Measurements from ENCODE around the gene DPF3. TPM values are rescaled to one million over a fixed set of nuclear protein-coding genes. Genes with fewer than 3 reads are reported as not detected.

DPF3 gene
- total and polyA plus RNA-seq, 2 experiments from 2014 or later, result 6.8 to 7.9 TPM

- no peak overlapping the region for H3K4me2 ChIP-seq (ENCODE audit: unreplicated experiment)
- DNase-seq, result peak; percentile 58
- no peaks in the 10 kb centered on the region for H3K36me3 ChIP-seq (ENCODE audit: low read depth)
- no peaks in the 10 kb centered on the region for H3K27me3 ChIP-seq (replicated peaks; ENCODE audit: insufficient read depth)
- no peak overlapping the region for H3K27ac ChIP-seq
- peaks cover 9% of the 10 kb centered on the region for H3K4me1 ChIP-seq (ENCODE audit: insufficient read depth)
- no peaks in the 10 kb centered on the region for H3F3A ChIP-seq (ENCODE audit: insufficient read depth)
- in situ Hi-C loops (cut with MboI), result no loop called here
- H4K20me1 ChIP-seq (ENCODE audit: insufficient read depth), result no peaks in the 10 kb centered on the region
- H3K79me2 ChIP-seq (ENCODE audit: insufficient read depth), result peaks cover 77% of the 10 kb centered on the region
- H3K9me3 ChIP-seq (ENCODE audit: low read depth), result no peaks in the 10 kb centered on the region
- H2AFZ ChIP-seq, result no peak overlapping the region
- WGBS, 2 experiments (ENCODE audit: low coverage in 1 of 2, low lambda C conversion rate in 2 of 2, missing lambda C conversion rate in 2 of 2), result 47 to 55% methylated on average over 3 of the region's 3 CpGs
- no peak for TF ChIP-seq EZH2phosphoT487 (IDR thresholded peaks at IDR 0.05; ENCODE audit: insufficient read depth, low read depth)
- no peak for TF ChIP-seq EZH2 (IDR thresholded peaks at IDR 0.05; ENCODE audit: insufficient read depth, poor library complexity, severe bottlenecking)
- no peak overlapping the region for H3K9ac ChIP-seq
- no peak overlapping the region for H3K4me3 ChIP-seq
- H3K9me2 ChIP-seq (ENCODE audit: insufficient read depth), result no peaks in the 10 kb centered on the region
Observed at GRCh38 chr14:72844524-72844923, 49.4 kb downstream of the DPF3 start.

- no peaks in the 10 kb centered on the region for H3K9me3 ChIP-seq (ENCODE audit: low read depth)
- peaks cover 78% of the 10 kb centered on the region for H3K79me2 ChIP-seq (ENCODE audit: insufficient read depth)
- in situ Hi-C loops (cut with MboI), result no loop called here
Observed at GRCh38 chr14:72839753-72840607, 53.9 kb downstream of the DPF3 start.

GRCh38 chr14:72839351-72839750, 54.5 kb downstream of the DPF3 start:
- no peaks in the 10 kb centered on the region for H3K36me3 ChIP-seq (ENCODE audit: low read depth)
- no peak overlapping the region for H2AFZ ChIP-seq
- TF ChIP-seq EZH2phosphoT487 (IDR thresholded peaks at IDR 0.05; ENCODE audit: insufficient read depth, low read depth) (no peak), EZH2 (IDR thresholded peaks at IDR 0.05; ENCODE audit: insufficient read depth, poor library complexity, severe bottlenecking) (no peak)
- WGBS, 2 experiments (ENCODE audit: low coverage in 1 of 2, low lambda C conversion rate in 2 of 2, missing lambda C conversion rate in 2 of 2), result 84 to 85% methylated on average over 12 of the region's 12 CpGs
- H3K4me3 ChIP-seq, result no peak overlapping the region
- H3F3A ChIP-seq (ENCODE audit: insufficient read depth), result no peaks in the 10 kb centered on the region
- no peaks in the 10 kb centered on the region for H4K20me1 ChIP-seq (ENCODE audit: insufficient read depth)
- DNase-seq, result no peak
- H3K9me3 ChIP-seq (ENCODE audit: low read depth), result no peaks in the 10 kb centered on the region
- H3K27me3 ChIP-seq (replicated peaks; ENCODE audit: insufficient read depth), result no peaks in the 10 kb centered on the region
- H3K79me2 ChIP-seq (ENCODE audit: insufficient read depth), result peaks cover 72% of the 10 kb centered on the region
- H3K27ac ChIP-seq, result no peak overlapping the region
- no peaks in the 10 kb centered on the region for H3K9me2 ChIP-seq (ENCODE audit: insufficient read depth)
- H3K4me2 ChIP-seq (ENCODE audit: unreplicated experiment), result no peak overlapping the region
- in situ Hi-C loops (cut with MboI), result no loop called here
- H3K4me1 ChIP-seq (ENCODE audit: insufficient read depth), result peaks cover 2% of the 10 kb centered on the region; the same call in 1 of the 2 replicates
- no peak overlapping the region for H3K9ac ChIP-seq

More at GRCh38 chr14:72839753-72840607, 53.9 kb downstream of the DPF3 start:
- Histone ChIP-seq H3K4me2 (ENCODE audit: unreplicated experiment) (no peak overlapping the region), H3K27ac (no peak overlapping the region), H3K9me2 (ENCODE audit: insufficient read depth) (no peaks in the 10 kb centered on the region), H2AFZ (no peak overlapping the region), H3K4me3 (no peak overlapping the region), H4K20me1 (ENCODE audit: insufficient read depth) (no peaks in the 10 kb centered on the region), H3K27me3 (replicated peaks; ENCODE audit: insufficient read depth) (no peaks in the 10 kb centered on the region), H3K9ac (no peak overlapping the region), H3K36me3 (ENCODE audit: low read depth) (no peaks in the 10 kb centered on the region), H3F3A (ENCODE audit: insufficient read depth) (no peaks in the 10 kb centered on the region), H3K4me1 (ENCODE audit: insufficient read depth) (peaks cover 8% of the 10 kb centered on the region)
- 70 to 74% methylated on average over 12 of the region's 12 CpGs for WGBS, 2 experiments (ENCODE audit: low coverage in 1 of 2, low lambda C conversion rate in 2 of 2, missing lambda C conversion rate in 2 of 2)
- DNase-seq, result no peak
- TF ChIP-seq EZH2phosphoT487 (IDR thresholded peaks at IDR 0.05; ENCODE audit: insufficient read depth, low read depth), result no peak

- Histone ChIP-seq H4K20me1 (ENCODE audit: insufficient read depth) (no peaks in the 10 kb centered on the region), H3K27me3 (replicated peaks; ENCODE audit: insufficient read depth) (no peaks in the 10 kb centered on the region), H3K4me1 (ENCODE audit: insufficient read depth) (no peaks in the 10 kb centered on the region), H3F3A (ENCODE audit: insufficient read depth) (no peaks in the 10 kb centered on the region), H3K9me2 (ENCODE audit: insufficient read depth) (no peaks in the 10 kb centered on the region), H3K4me3 (no peak overlapping the region), H3K27ac (no peak overlapping the region), H3K79me2 (ENCODE audit: insufficient read depth) (peaks cover 66% of the 10 kb centered on the region), H3K9me3 (ENCODE audit: low read depth) (no peaks in the 10 kb centered on the region), H3K4me2 (ENCODE audit: unreplicated experiment) (no peak overlapping the region), H3K9ac (no peak overlapping the region), H3K36me3 (ENCODE audit: low read depth) (no peaks in the 10 kb centered on the region), H2AFZ (no peak overlapping the region)
- 74 to 78% methylated on average over 4 of the region's 4 CpGs for WGBS, 2 experiments (ENCODE audit: low coverage in 1 of 2, low lambda C conversion rate in 2 of 2, missing lambda C conversion rate in 2 of 2)
- in situ Hi-C loops (cut with MboI), result no loop called here
- no peak for DNase-seq
- TF ChIP-seq EZH2 (IDR thresholded peaks at IDR 0.05; ENCODE audit: insufficient read depth, poor library complexity, severe bottlenecking), result no peak
- no peak for TF ChIP-seq EZH2phosphoT487 (IDR thresholded peaks at IDR 0.05; ENCODE audit: insufficient read depth, low read depth)
Observed at GRCh38 chr14:72836085-72836484, 57.8 kb downstream of the DPF3 start.

Data from GM23248 (cell line).